RPMI7951 (cell line): ENCODE results near the gene SYT6. TPM values are rescaled to one million over a fixed set of nuclear protein-coding genes. Genes with fewer than 3 reads are reported as not detected.

ENCODE experiments used
- DNase-seq: peaks from one replicate; pipeline ENCODE4 v3.0.0-alpha.2; 2012; ENCODE audit warnings: low read depth
- total RNA-seq: library from RNA; depleted of rRNA; stranded (reverse); fragments of >200 nt; shearing (Covaris generic); gene quantifications from 2 replicates; pipeline ENCODE4 v1.2.3, GENCODE V29; 2014

Gene SYT6
- total RNA-seq, 1 experiment from 2014 or later: not detected

GRCh38 chr1:114093624-114094362 lies 59.9 kb downstream of the SYT6 start:
- DNase-seq: peak; percentile 29

- no peak for DNase-seq
These were observed 61.2 kb downstream of the SYT6 start for GRCh38 chr1:114092186-114093062.

- DNase-seq: no peak
These were observed 62.0 kb downstream of the SYT6 start for GRCh38 chr1:114091711-114092110.

GRCh38 chr1:114090738-114091505 lies 62.7 kb downstream of the SYT6 start:
- no peak for DNase-seq

GRCh38 chr1:114089502-114090138 lies 64.0 kb downstream of the SYT6 start:
- no peak for DNase-seq

- peak; percentile 15 for DNase-seq
These were observed 65.0 kb downstream of the SYT6 start for GRCh38 chr1:114088392-114089299.

GRCh38 chr1:114087495-114087894 lies 66.2 kb downstream of the SYT6 start:
- DNase-seq: no peak

GRCh38 chr1:114086601-114087368 lies 66.9 kb downstream of the SYT6 start:
- DNase-seq: no peak

- peak; percentile 49 for DNase-seq
These were observed 70.6 kb downstream of the SYT6 start for GRCh38 chr1:114082867-114083585.

- DNase-seq: no peak
These were observed 71.4 kb downstream of the SYT6 start for GRCh38 chr1:114082304-114082630.

- DNase-seq: no peak
These were observed 72.0 kb downstream of the SYT6 start for GRCh38 chr1:114081437-114082303.

GRCh38 chr1:114080511-114081436 lies 72.9 kb downstream of the SYT6 start:
- no peak for DNase-seq

GRCh38 chr1:114079596-114080190 lies 74.0 kb downstream of the SYT6 start:
- DNase-seq: no peak

- DNase-seq: peak; percentile 15
These were observed 75.6 kb downstream of the SYT6 start for GRCh38 chr1:114078116-114078515.

- DNase-seq: no peak
These were observed 76.5 kb downstream of the SYT6 start for GRCh38 chr1:114077188-114077587.

- DNase-seq: no peak
These were observed 77.4 kb downstream of the SYT6 start for GRCh38 chr1:114076308-114076707.
